ENCODE results near the gene TMEM263. TPM values are rescaled to one million over a fixed set of nuclear protein-coding genes. Genes with fewer than 3 reads are reported as not detected.

TMEM263 gene
- total and polyA plus RNA-seq, 2 donors (not counting 3 experiments of a cell fraction or from before 2014, with no cell fraction given), result 22.5 to 72.5 TPM

DNA sequence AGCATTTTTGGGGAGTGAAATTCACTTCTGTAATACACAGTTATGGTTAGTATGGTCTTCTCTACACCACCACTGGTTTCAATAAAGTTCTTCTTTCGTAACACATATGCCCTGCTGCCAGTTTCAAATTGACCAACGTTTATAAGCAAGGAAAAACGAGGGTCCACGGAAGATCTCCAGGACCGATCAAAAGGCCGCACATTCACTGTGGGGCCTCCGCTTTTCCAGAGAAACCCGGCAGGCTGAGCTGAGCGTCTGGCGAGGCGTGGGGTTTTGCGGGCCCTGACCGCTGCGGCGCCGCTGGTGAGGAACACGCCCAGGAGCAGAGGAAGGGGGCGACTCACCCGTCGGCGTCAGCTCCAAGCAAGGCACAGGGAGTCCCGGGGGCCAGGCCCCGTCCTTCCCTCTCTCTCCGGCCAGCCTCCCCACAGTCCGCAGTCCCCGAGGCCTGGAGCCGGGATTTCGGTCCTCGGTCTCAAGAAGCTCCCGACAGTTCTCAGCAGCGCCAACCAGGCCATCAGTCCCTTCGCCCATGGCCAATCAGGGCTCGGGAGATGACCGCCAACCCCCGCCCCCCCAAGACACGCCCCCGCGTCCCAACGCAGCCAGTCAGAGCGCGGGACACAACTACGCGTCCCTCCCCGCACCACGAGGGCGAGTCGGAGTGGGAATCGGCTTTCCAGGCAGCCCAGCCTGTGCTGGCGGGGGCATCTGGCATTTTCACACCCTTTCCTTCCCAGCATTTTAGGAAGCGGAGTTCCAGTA is 31.1 kb downstream of the TMEM263 start, which contains the start of gene MTERF2:
Gene MTERF2, minus strand, starts transcription at position 522 of the 765 bp plus-strand sequence. CDS start 8,432 bp downstream, outside the sequence.
- TF ChIP-seq FOS (IDR thresholded peaks at IDR 0.05; ENCODE audit: borderline replicate concordance, insufficient read depth, low read length), result peak; percentile 45
- TF ChIP-seq, protein P1, sequence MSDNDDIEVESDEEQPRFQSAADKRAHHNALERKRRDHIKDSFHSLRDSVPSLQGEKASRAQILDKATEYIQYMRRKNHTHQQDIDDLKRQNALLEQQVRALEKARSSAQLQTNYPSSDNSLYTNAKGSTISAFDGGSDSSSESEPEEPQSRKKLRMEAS (IDR thresholded peaks at IDR 0.05; ENCODE audit: insufficient read depth, insufficient read length), result peak; percentile 79
- TF ChIP-seq, protein P2, sequence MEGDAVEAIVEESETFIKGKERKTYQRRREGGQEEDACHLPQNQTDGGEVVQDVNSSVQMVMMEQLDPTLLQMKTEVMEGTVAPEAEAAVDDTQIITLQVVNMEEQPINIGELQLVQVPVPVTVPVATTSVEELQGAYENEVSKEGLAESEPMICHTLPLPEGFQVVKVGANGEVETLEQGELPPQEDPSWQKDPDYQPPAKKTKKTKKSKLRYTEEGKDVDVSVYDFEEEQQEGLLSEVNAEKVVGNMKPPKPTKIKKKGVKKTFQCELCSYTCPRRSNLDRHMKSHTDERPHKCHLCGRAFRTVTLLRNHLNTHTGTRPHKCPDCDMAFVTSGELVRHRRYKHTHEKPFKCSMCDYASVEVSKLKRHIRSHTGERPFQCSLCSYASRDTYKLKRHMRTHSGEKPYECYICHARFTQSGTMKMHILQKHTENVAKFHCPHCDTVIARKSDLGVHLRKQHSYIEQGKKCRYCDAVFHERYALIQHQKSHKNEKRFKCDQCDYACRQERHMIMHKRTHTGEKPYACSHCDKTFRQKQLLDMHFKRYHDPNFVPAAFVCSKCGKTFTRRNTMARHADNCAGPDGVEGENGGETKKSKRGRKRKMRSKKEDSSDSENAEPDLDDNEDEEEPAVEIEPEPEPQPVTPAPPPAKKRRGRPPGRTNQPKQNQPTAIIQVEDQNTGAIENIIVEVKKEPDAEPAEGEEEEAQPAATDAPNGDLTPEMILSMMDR (IDR thresholded peaks at IDR 0.05; ENCODE audit: extremely low read depth in 1 of 2, insufficient read depth in 1 of 2, low read depth in 1 of 2, low read length in 2 of 2), result no peak
- no peak for TF ChIP-seq EZH2 (IDR thresholded peaks at IDR 0.05; ENCODE audit: borderline replicate concordance, low read depth, low read length, severe bottlenecking)
- TF ChIP-seq POLR2AphosphoS5 (IDR thresholded peaks at IDR 0.05; ENCODE audit: insufficient read depth, low read depth, low read length), result peak; percentile 78
- TF ChIP-seq GATA2 (IDR thresholded peaks at IDR 0.05; ENCODE audit: insufficient read depth, insufficient read length, low read depth, low read length), result no peak
- TF ChIP-seq MYC (IDR thresholded peaks at IDR 0.05; ENCODE audit: low read depth, low read length), result peak; percentile 26
- no peak for TF ChIP-seq JUN (IDR thresholded peaks at IDR 0.05; ENCODE audit: borderline replicate concordance, insufficient read depth, insufficient read length, low read depth)
- TF ChIP-seq POLR2A (IDR thresholded peaks at IDR 0.05; ENCODE audit: low read depth, low read length), result peak; percentile 54
- Histone ChIP-seq H3K9me3 (replicated peaks; ENCODE audit: control insufficient read depth, insufficient read depth, low read length) (no peaks in the 10 kb centered on the region), H3K27me3 (ENCODE audit: control insufficient read depth in 2 of 2, insufficient read depth in 2 of 2, low read length in 2 of 2) (no peaks in the 10 kb centered on the region), H3K4me1 (ENCODE audit: control insufficient read depth, extremely low read depth, insufficient read depth, low read length) (peaks cover 16% of the 10 kb centered on the region), H3K4me2 (ENCODE audit: insufficient read depth, low read length) (peak within 1 kb of the TSS; percentile 82), H3K9ac (replicated peaks; ENCODE audit: extremely low read depth, insufficient read depth, low read length) (peak within 1 kb of the TSS; percentile 61), H3K36me3 (ENCODE audit: control insufficient read depth in 2 of 2, extremely low read depth in 1 of 2, insufficient read depth in 2 of 2, low read length in 2 of 2) (peaks cover 0 to 2% of the 10 kb centered on the region in 2 experiments), H3K79me2 (ENCODE audit: control insufficient read depth, insufficient read depth, low read length) (no peaks in the 10 kb centered on the region), H3K27ac (ENCODE audit: insufficient read depth, low read depth, low read length) (peak within 1 kb of the TSS; percentile 68), H3K9me1 (replicated peaks; ENCODE audit: control insufficient read depth, extremely low read depth, insufficient read depth, low read length) (no peaks in the 10 kb centered on the region), H4K20me1 (replicated peaks; ENCODE audit: control insufficient read depth, extremely low read depth, insufficient read depth, low read length) (no peaks in the 10 kb centered on the region), H2AFZ (ENCODE audit: low read depth, low read length) (peak within 1 kb of the TSS; percentile 87), H3K4me3 (replicated peaks in 1 of 3; ENCODE audit: insufficient read depth in 1 of 3, low read depth in 1 of 3, low read length in 3 of 3) (peak within 1 kb of the TSS; percentile 62 to 79 (median 78))
- ChIA-PET POLR2A (interaction anchor here (0.6 to 2.7 kb wide), 5 partner anchors 9 to 104 kb away, joined by 3 to 21 read pairs (median 3); partner anchors contain the start of gene TMEM263), CTCF (interaction anchor here (0.7 to 2.5 kb wide), 9 partner anchors 9 to 119 kb away, joined by 3 to 8 read pairs (median 5); partner anchors contain the start of gene TMEM263)
- BruUV-seq (replicated peaks), result TSS peak; percentile 75
- peak; percentile 97 for DNase-seq (ENCODE audit: low read depth, low spot score)
- peak; percentile 93 for FAIRE-seq
- dilution Hi-C loops (cut with MboI; ENCODE audit: extremely low pct_ligation_motif_present, low sequenced_read_pairs) (no loop called here), intact Hi-C loops (cut with micrococcal nuclease) (loop anchor here (1.0 to 2.0 kb wide), 5 partner anchors 8 to 105 kb away; partner anchors contain the start of gene TMEM263)
